HCT116 (cell line): ENCODE data around the gene OLFML1. TPM values are rescaled to one million over a fixed set of nuclear protein-coding genes. Genes with fewer than 3 reads are reported as not detected.

Experiments
- ATAC-seq: fragments of 200-7000 bp; cut with Tn5 transposase; 2 replicates; pipeline ENCODE4 v1.9.1; 2020; ENCODE audit warnings: mild to moderate bottlenecking, moderate library complexity
- BruUV-seq: library from RNA; stranded (reverse); fragments of 400-500 nt; replicated peaks from 2 replicates; lab custom pipeline; 2021; lab: Mats Ljungman, UMichigan
- CTCF ChIA-PET: fragments of 300-600 bp; sonication (Branson Sonifier 250); formaldehyde crosslinking; loops from one replicate; lab custom pipeline; 2021; ENCODE audit warnings: antibody characterized with exemption; lab: Charles Lee
- POLR2A ChIA-PET: fragments of 300-600, 350-600 bp; sonication (Branson Sonifier 250); formaldehyde crosslinking; loops from one replicate; lab custom pipeline; 2021; ENCODE audit warnings: antibody characterized with exemption; lab: Charles Lee
- RAD21 ChIA-PET, 2 experiments: fragments of 300-600 bp; sonication (Branson Sonifier 250); formaldehyde crosslinking; loops; one replicate each; lab custom pipeline; 2023; ENCODE audit warnings: low total read pairs in 2 of 2; ENCODE audit not compliant: uncharacterized antibody in 2 of 2, unreplicated experiment in 2 of 2, low non-redundant PET in 1 of 2; lab: Charles Lee
- DNase-seq: peaks from one replicate; pipeline ENCODE4 v3.0.0-alpha.2; 2010; ENCODE audit warnings: low read depth, low spot score
- H2AFZ ChIP-seq: fragments of 200-600 bp; shearing (Covaris generic), sonication (generic); 2 replicates; pipeline ENCODE4 v1.6.1; 2017; ENCODE audit warnings: low read depth, mixed run types, mixed read lengths, antibody characterized with exemption, low read length; ENCODE audit not compliant: poor library complexity, severe bottlenecking
- H3K27ac ChIP-seq: 2 replicates; pipeline ENCODE4 v1.5.1; 2012; ENCODE audit warnings: low read depth, low read length
- H3K27me3 ChIP-seq: fragments of 200-600 bp; sonication (generic); 2 replicates; pipeline ENCODE4 v1.6.1; 2016; ENCODE audit warnings: mixed run types, low read length, mixed read lengths; ENCODE audit not compliant: insufficient read depth
- H3K36me3 ChIP-seq, 2 experiments: fragments of 200-500 bp in 1 of 2; fragments of 200-600 bp in 1 of 2; sonication (Bioruptor generic) in 1 of 2; sonication (generic) in 1 of 2; 2 replicates each; pipeline versions ENCODE4 v1.5.1 to v1.6.1; 2014 to 2016; ENCODE audit warnings: low read length in 2 of 2, inconsistent platforms in 1 of 2, mixed read lengths in 1 of 2, mixed run types in 1 of 2; ENCODE audit not compliant: insufficient read depth in 2 of 2, control insufficient read depth in 1 of 2
- H3K4me1 ChIP-seq, 2 experiments: fragments of 200-600 bp in 1 of 2; sonication (generic) in 1 of 2; 2 replicates each; pipeline versions ENCODE4 v1.5.1 to v1.6.1; 2012 to 2017; ENCODE audit warnings: low read length in 2 of 2, inconsistent platforms in 1 of 2, mild to moderate bottlenecking in 1 of 2, mixed read lengths in 1 of 2, mixed run types in 1 of 2, moderate library complexity in 1 of 2; ENCODE audit not compliant: insufficient read depth in 2 of 2, control insufficient read depth in 1 of 2
- H3K4me2 ChIP-seq: fragments of 200-600 bp; sonication (generic); 2 replicates; pipeline ENCODE4 v1.6.1; 2017; ENCODE audit warnings: mixed run types, low read length, mixed read lengths
- H3K4me3 ChIP-seq, 2 experiments: fragments of 200-600 bp in 1 of 2; sonication (generic) in 1 of 2; replicated peaks in 1 of 2; 2 replicates each; pipeline ENCODE4 v1.5.1; 2011 to 2016; ENCODE audit warnings: low read length in 2 of 2, control low read depth in 1 of 2, low read depth in 1 of 2, mild to moderate bottlenecking in 1 of 2, mixed read lengths in 1 of 2, mixed run types in 1 of 2
- H3K79me2 ChIP-seq: fragments of 200-600 bp; sonication (generic); 2 replicates; pipeline ENCODE4 v1.6.1; 2017; ENCODE audit warnings: mild to moderate bottlenecking, mixed run types, low read length, moderate library complexity, mixed read lengths; ENCODE audit not compliant: insufficient read depth
- H3K9ac ChIP-seq: fragments of 200-600 bp; sonication (generic); 2 replicates; pipeline ENCODE4 v1.6.1; 2016; ENCODE audit warnings: low read length, mixed read lengths
- H3K9me2 ChIP-seq: fragments of 200-600 bp; sonication (generic), shearing (Covaris generic); 2 replicates; pipeline ENCODE4 v1.6.1; 2017; ENCODE audit warnings: mixed run types, mild to moderate bottlenecking, moderate library complexity; ENCODE audit not compliant: insufficient read depth
- H3K9me3 ChIP-seq, 2 experiments: fragments of 200-500 bp in 1 of 2; fragments of 200-600 bp in 1 of 2; sonication (Bioruptor generic) in 1 of 2; sonication (generic) in 1 of 2; 2 replicates each; pipeline ENCODE4 v1.6.1; 2014 to 2017; ENCODE audit warnings: low read length in 2 of 2, mixed read lengths in 2 of 2, inconsistent platforms in 1 of 2, low read depth in 1 of 2, mild to moderate bottlenecking in 1 of 2, mixed run types in 1 of 2, moderate library complexity in 1 of 2; ENCODE audit not compliant: control insufficient read depth in 1 of 2, insufficient read depth in 1 of 2
- H4K20me1 ChIP-seq: fragments of 200-600 bp; sonication (generic), shearing (Covaris generic); 2 replicates; pipeline ENCODE4 v1.6.1; 2017; ENCODE audit warnings: mixed run types, mild to moderate bottlenecking, moderate library complexity; ENCODE audit not compliant: insufficient read depth
- CEBPB ChIP-seq: IDR thresholded peaks from 2 replicates; pipeline ENCODE4 v1.6.1; 2012; ENCODE audit warnings: low read depth
- ELF1 ChIP-seq: IDR thresholded peaks from 2 replicates; pipeline ENCODE4 v1.6.1; 2012; ENCODE audit warnings: low read depth, borderline replicate concordance
- EZH2 ChIP-seq: fragments of 200-600 bp; sonication (generic); IDR thresholded peaks from 2 replicates; pipeline ENCODE4 v1.6.1; 2017; ENCODE audit warnings: antibody characterized with exemption, mixed run types
- FOSL1 ChIP-seq: IDR thresholded peaks from 2 replicates; pipeline ENCODE4 v1.6.1; 2012; ENCODE audit warnings: low read depth
- JUND ChIP-seq: IDR thresholded peaks from 2 replicates; pipeline ENCODE4 v1.6.1; 2012
- POLR2AphosphoS5 ChIP-seq: IDR thresholded peaks from 2 replicates; pipeline ENCODE4 v1.6.1; 2011; ENCODE audit warnings: mild to moderate bottlenecking, low read depth, low read length, moderate library complexity
- SIN3A ChIP-seq: IDR thresholded peaks from 2 replicates; pipeline ENCODE4 v1.6.1; 2012; ENCODE audit warnings: low read depth
- SP1 ChIP-seq: IDR thresholded peaks from 2 replicates; pipeline ENCODE4 v1.6.1; 2012; ENCODE audit warnings: low read depth
- SRF ChIP-seq: IDR thresholded peaks from 2 replicates; pipeline ENCODE4 v1.6.1; 2012; ENCODE audit warnings: low read depth
- TCF7L2 ChIP-seq: IDR thresholded peaks from 2 replicates; pipeline ENCODE4 v1.7.0; 2011; ENCODE audit warnings: borderline replicate concordance, inconsistent platforms; ENCODE audit not compliant: insufficient read depth, insufficient read length; ENCODE audit errors: extremely low read depth
- YY1 ChIP-seq: IDR thresholded peaks from 2 replicates; pipeline ENCODE4 v1.6.1; 2011; ENCODE audit warnings: low read length, low read depth, moderate library complexity, mild to moderate bottlenecking; ENCODE audit not compliant: insufficient replicate concordance; ENCODE audit errors: extremely low read depth
- intact Hi-C: fragments of 100-400 bp; cut with micrococcal nuclease; formaldehyde crosslinking; loops from 2 replicates; pipeline ENCODE4 v1.10.0; 2022
- total RNA-seq: library from RNA; stranded (reverse); gene quantifications from one replicate; pipeline ENCODE4 v1.2.1, GENCODE V29; 2021; ENCODE audit not compliant: unreplicated experiment
- TF ChIP-seq, protein P1 (sequence below): IDR thresholded peaks from 2 replicates; pipeline ENCODE4 v1.6.1; 2012
- TF ChIP-seq, protein P2 (sequence below): IDR thresholded peaks from 2 replicates; pipeline ENCODE4 v1.6.1; 2012
- TF ChIP-seq, protein P3 (sequence below), 3 experiments: fragments of 200-600 bp in 1 of 3; sonication (generic) in 1 of 3; IDR thresholded peaks in 2 of 3; conservative IDR thresholded peaks in 1 of 3; 2 replicates each; pipeline ENCODE4 v1.5.1; 2012 to 2017; ENCODE audit warnings: low read depth in 2 of 3, low read length in 2 of 3, antibody characterized with exemption in 1 of 3, borderline replicate concordance in 1 of 3, control low read depth in 1 of 3, mild to moderate bottlenecking in 1 of 3, mixed read lengths in 1 of 3, mixed run types in 1 of 3, moderate library complexity in 1 of 3; ENCODE audit not compliant: insufficient read depth in 1 of 3

OLFML1 gene
- total RNA-seq, 1 experiment from 2014 or later: not detected

DNA sequence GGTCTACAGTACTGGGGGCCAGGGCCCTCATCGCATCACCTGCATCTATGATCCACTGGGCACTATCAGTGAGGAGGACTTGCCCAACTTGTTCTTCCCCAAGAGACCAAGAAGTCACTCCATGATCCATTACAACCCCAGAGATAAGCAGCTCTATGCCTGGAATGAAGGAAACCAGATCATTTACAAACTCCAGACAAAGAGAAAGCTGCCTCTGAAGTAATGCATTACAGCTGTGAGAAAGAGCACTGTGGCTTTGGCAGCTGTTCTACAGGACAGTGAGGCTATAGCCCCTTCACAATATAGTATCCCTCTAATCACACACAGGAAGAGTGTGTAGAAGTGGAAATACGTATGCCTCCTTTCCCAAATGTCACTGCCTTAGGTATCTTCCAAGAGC is 24.7 kb downstream of the OLFML1 start:
- H3K9me2 ChIP-seq: no peaks in the 10 kb centered on the region
- no peak overlapping the region for H3K9ac ChIP-seq
- ATAC-seq: no peak
- no peaks in the 10 kb centered on the region for H3K36me3 ChIP-seq
- no peaks in the 10 kb centered on the region for H4K20me1 ChIP-seq
- no peaks in the 10 kb centered on the region for H3K9me3 ChIP-seq
- intact Hi-C loops: loop anchor here (5.0 kb wide), 1 partner anchor 157 kb away; no protein-coding TSS in a partner anchor
- no peak overlapping the region for H3K4me2 ChIP-seq
- H3K27ac ChIP-seq: no peak overlapping the region
- H3K4me1 ChIP-seq: peaks cover 8 to 19% of the 10 kb centered on the region in 2 experiments; a peak in 3 of 4 replicates
- no peak for DNase-seq
- TF ChIP-seq YY1 (no peak), ELF1 (no peak), POLR2AphosphoS5 (no peak), JUND (no peak), FOSL1 (no peak), EZH2 (no peak), SRF (no peak), SP1 (no peak), CEBPB (no peak), SIN3A (no peak), TCF7L2 (no peak)
- TF ChIP-seq, protein P1, sequence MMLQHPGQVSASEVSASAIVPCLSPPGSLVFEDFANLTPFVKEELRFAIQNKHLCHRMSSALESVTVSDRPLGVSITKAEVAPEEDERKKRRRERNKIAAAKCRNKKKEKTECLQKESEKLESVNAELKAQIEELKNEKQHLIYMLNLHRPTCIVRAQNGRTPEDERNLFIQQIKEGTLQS: no peak
- TF ChIP-seq, protein P2, sequence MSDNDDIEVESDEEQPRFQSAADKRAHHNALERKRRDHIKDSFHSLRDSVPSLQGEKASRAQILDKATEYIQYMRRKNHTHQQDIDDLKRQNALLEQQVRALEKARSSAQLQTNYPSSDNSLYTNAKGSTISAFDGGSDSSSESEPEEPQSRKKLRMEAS: no peak
- TF ChIP-seq, protein P3, sequence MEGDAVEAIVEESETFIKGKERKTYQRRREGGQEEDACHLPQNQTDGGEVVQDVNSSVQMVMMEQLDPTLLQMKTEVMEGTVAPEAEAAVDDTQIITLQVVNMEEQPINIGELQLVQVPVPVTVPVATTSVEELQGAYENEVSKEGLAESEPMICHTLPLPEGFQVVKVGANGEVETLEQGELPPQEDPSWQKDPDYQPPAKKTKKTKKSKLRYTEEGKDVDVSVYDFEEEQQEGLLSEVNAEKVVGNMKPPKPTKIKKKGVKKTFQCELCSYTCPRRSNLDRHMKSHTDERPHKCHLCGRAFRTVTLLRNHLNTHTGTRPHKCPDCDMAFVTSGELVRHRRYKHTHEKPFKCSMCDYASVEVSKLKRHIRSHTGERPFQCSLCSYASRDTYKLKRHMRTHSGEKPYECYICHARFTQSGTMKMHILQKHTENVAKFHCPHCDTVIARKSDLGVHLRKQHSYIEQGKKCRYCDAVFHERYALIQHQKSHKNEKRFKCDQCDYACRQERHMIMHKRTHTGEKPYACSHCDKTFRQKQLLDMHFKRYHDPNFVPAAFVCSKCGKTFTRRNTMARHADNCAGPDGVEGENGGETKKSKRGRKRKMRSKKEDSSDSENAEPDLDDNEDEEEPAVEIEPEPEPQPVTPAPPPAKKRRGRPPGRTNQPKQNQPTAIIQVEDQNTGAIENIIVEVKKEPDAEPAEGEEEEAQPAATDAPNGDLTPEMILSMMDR (IDR thresholded peaks at IDR 0.05 in 2 of 3, conservative IDR thresholded peaks at IDR 0.05 in 1 of 3; ENCODE audit: borderline replicate concordance in 1 of 3, insufficient read depth in 1 of 3, low read depth in 2 of 3, low read length in 2 of 3): no peak
- no peak overlapping the region for H2AFZ ChIP-seq
- CTCF ChIA-PET: no interaction called here
- H3K4me3 ChIP-seq: no peak overlapping the region
- RAD21 ChIA-PET: no interaction called here
- BruUV-seq: no TSS peak
- POLR2A ChIA-PET: no interaction called here
- no peaks in the 10 kb centered on the region; the same call in 1 of the 2 replicates for H3K27me3 ChIP-seq
- H3K79me2 ChIP-seq: no peaks in the 10 kb centered on the region
